HG02938 (cell line): ENCODE results near the gene PLA2G2E.
"Not testable (repeated sequence)": the region's sequence is repeated elsewhere in the genome, so short reads cannot be mapped to it uniquely, and the experiment has no call there.

ENCODE experiments used
- ATAC-seq: cut with Tn5 transposase; IDR thresholded peaks from one replicate; pipeline ENCODE4 v1.9.1; 2021; ENCODE audit warnings: mild to moderate bottlenecking, moderate library complexity; ENCODE audit not compliant: unreplicated experiment

Gene PLA2G2E

DNA sequence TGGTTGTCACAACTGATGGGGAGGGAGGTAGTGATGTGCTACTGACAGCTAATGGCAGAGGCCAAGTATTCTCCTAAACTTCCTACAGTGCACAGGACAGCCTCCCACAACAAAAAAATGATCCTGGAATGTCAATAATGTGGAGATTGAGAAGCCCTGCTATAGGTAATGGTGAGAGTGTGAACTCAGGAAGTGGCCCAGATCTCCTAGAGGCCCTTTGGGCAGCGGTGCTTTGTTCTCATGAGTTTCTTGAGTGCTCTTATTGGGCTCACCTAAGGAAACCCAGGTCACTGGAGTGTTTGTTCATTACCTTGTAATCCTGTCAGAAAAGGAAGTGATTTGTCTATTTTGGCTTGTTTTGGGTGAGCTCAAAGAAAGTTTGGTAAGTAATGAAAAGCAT, 35.3 kb downstream of the PLA2G2E start:
- no peak for ATAC-seq

DNA sequence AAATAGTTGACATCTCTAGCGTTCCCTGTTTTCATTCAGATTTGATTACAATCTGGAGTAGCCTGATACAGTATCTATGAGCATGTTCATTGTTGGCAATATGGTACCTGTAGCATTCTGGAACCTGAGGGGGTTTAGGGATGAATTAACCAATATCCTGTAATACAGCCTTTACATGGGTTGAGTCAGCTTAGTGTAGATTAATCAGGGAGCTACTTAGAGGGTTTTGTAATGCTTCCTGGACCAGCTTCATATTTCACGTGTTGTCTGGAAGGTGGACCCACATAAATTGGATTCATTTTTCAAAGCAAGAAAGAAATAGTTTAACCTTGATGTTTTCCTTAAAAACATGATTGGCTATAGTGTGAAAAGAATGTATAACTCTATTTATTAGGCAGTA, 37.6 kb downstream of the PLA2G2E start:
- ATAC-seq = no peak

DNA sequence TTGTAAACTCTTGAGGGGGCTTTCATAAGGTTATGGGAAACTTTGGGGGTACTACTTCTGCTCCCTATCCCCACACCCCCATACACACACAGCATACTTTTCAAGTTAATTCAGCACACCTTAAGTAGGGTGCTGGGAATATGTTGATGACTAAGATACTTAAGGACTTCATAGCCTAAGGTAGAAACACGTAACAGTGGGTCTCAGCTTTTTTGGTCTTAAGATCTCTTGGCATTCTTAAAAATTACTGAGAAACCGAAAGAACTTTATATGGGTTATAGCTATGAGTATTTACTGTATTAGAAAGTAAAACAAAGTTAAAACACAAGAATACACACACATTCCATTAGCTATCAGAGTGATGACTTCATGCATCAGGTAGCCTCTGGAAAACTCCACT, 39.1 kb downstream of the PLA2G2E start:
- ATAC-seq = no peak

DNA sequence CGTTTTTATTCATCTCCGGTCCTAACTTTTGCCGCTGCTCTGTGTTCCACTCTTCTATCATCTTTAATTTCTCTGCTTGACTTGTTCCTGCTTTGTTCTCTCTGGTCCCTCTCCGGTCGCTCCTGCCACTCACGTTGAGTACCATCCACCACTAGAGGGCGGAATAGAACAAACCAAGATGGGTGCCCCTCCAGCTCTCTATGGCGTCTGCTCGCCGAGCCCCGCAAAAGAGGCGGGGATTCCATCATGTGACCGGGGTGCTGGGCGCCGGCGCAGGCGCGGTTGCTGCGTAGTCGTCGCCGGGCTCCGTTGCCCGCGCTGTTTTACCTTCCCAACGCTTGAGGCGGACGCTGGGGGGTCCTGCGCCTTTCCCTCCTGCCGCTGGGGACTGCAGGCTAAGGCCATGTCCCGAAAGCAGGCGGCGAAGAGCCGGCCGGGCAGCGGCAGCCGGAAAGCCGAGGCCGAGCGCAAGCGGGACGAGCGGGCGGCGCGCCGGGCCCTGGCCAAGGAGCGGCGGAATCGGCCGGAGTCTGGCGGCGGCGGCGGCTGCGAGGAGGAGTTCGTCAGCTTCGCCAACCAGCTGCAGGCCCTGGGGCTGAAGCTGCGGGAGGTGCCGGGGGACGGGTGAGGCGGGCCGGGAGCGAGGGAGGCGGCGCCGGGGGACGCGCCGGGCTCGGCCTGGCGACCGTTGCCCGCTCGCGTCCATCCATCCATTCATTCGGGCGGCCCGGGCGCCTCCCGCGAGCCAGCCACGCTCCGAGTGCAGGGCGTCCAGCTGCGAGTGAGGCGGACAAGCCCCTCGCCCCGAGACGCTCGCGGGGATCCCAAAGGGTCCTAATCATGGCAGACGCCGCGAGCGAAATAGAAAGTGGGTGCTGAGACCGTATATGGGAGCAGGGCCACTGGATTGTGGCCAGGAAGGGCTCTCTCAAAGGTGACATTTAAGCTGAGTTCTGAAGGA, 41.0 kb downstream of the PLA2G2E start, which contains the start of gene OTUD3:
Gene OTUD3, plus strand, starts transcription at position 285 of the 961 bp plus-strand sequence. Its CDS starts 119 bp downstream, at position 404.
- peak; percentile 88 for ATAC-seq

DNA sequence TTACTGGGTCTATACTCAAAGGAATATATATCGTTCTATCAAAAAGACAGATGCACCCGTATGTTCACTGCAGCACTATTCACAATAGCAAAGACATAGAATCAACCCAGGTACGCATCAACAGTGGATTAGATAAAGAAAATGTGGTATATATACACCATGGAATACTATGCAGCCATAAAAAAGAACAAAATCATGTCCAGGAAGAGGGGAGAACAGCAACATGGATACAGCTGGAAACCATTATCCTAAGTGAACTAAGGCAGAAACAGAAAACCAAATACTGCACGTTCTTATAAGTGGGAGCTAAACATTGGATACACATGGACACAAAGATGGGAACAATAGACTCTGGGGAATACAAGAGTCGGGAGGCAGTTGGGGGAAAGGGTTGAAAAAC, 42.6 kb downstream of the PLA2G2E start:
- not testable (repeated sequence) for ATAC-seq

DNA sequence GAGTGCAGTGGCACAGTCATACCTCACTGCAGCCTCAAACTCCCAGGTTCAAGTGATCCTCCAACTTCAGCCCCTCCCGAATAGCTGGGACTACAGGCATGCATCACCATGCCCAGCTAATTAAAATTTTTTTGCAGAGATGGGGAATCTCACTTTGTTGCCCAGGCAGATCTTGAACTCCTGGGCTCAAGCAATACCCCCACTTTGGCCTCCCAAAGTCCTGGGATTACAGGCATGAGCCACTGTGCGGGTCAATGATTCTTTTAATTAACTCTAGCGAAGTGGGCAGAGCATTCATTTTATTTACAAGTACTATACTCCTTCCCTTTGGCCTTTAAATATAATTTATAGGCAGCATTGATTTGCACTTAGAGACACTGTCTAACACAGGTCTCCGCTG, 43.8 kb downstream of the PLA2G2E start:
- ATAC-seq = no peak

DNA sequence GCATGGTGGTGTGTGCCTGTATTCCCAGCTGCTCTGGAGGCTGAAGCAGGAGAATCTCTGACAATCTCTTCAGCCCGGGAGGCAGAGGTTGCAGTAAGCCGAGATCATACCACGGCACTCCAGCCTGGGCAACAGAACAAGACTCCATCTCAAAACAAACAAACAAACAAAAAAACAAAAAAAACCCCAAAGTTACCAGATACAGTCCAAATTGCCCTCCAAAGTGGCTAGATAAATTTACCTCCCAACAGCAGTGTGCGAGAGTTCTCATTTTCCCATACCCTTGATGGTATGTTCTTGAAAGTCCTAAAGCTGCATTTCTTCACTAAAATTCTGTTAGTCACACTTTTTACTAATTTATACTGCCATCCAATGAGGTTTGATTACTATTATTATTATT, 44.2 kb downstream of the PLA2G2E start:
- no peak for ATAC-seq

DNA sequence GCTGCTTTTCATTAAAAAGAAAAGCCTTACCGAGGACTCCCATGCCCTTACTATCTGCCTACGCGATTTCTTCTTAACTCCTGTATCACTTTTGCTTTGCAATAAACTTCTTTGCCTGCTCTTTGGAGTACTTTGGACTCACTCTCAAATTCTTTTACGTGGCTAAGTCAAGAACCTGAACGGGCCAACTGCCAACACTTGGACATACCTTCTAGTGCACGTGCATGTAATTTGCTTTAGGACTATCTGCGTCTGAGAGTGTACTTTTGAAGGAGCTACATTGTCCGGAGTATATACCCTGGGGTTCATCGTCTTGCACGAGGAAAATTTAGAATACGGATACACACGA, 44.8 kb downstream of the PLA2G2E start:
- ATAC-seq = no peak

DNA sequence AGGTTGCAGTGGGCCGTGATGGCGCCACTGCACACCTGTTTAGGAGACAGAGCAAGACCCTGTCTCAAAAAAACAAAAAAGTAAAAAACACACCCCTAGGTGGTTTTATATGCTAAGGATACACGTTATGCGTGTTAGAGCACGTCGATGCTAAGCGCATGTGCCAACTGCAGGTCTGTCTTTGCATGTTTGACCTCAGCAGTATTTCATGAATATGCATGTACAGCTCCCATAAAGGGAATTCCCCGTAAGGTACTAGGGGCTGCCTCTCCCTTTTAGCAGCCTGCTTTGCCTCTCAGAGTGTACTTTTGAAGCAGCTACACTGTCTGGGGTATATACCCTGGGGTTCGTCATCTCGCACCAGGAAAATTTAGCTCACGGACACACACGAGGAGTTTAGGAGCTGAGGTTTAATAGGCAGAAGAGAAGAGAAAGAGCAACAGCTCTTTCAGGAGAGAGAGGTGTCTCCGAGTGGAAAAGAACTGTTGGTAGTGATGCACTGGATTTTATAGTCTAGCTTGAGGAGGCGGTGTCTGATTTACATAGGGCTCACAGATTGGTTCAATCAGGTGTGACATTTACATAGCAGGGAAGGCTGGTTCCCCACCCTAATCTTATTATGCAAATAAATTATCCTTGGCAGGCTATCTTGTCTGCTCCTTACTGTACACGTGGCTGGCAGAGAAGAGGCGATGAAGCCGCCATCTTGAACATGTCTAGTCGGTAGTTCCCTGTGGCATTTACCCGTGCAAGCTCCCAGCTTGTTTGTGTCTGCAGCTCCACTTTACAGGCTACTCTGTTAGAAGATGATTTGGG, 45.4 kb downstream of the PLA2G2E start:
- no peak for ATAC-seq

DNA sequence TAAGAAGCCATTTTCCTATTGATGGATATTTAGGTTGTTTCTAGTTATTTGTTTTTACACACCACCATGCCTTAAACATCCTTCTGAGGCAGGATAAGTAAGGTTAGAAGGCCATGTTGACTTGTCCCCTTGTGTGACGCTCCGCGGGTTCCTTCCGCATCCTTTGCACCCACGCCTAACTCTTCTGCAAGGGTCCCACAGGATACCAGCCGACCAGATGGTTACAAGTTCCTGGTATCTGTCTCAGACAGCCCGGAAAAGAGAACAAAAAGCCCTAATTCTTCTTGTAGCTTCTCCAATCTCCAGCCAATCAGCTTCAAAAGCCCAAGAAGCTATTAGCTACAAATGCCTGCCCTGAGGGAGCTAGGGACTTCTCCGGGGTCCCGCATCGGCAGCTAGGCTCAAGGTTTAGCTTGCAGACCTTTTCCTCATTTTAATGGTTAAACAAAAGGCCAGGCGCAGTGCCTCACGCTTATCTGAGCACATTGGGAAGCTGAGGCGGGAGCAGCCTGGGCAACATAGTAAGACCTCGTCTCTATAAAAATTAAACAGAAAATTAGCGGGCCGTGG, 46.2 kb downstream of the PLA2G2E start:
- ATAC-seq = no peak

DNA sequence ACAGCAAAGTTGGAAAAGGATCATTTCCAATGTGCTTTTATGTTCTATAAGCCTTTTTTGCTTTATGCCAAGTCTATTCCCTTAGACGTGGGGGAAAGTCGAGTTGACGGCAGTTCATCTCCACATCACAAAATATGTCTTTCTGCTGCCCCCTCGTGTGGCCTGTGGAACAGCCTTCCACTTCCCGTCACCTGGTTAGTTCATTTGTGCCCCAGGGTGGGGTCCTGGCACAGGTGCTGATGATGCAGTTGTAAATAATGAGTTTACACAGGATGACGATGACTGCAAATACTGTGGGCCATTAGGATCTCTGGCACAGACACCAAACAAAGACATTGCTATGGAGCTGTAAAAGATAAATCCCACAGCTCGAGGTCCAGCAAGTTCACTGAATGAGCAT, 51.2 kb downstream of the PLA2G2E start:
- no peak for ATAC-seq
